Cardiac muscle cell (in vitro differentiated cells and primary cell): ENCODE results near the gene PSAT1. TPM values are rescaled to one million over a fixed set of nuclear protein-coding genes. Genes with fewer than 3 reads are reported as not detected.

Source experiments
- DNase-seq, 2 donors: peaks; one replicate each; pipeline versions ENCODE4 v3.0.0 to v3.0.0-alpha.2; 2010 to 2017; ENCODE audit warnings: low read depth in 1 of 2, low spot score in 1 of 2
- H3K27ac ChIP-seq: fragments of 200-600 bp; sonication (generic); 2 replicates; pipeline ENCODE4 v1.5.1; 2016
- H3K27me3 ChIP-seq: fragments of 200-600 bp; sonication (generic); 2 replicates; pipeline ENCODE4 v1.6.0; 2016; ENCODE audit warnings: control low read depth
- H3K36me3 ChIP-seq: fragments of 200-600 bp; sonication (generic); 2 replicates; pipeline ENCODE4 v1.5.1; 2016; ENCODE audit warnings: control low read depth
- H3K4me1 ChIP-seq: fragments of 200-600 bp; sonication (generic); 2 replicates; pipeline ENCODE4 v1.8.1; 2017; ENCODE audit warnings: low read depth, mild to moderate bottlenecking, mixed run types
- H3K4me3 ChIP-seq: fragments of 200-600 bp; sonication (generic); 2 replicates; pipeline ENCODE4 v1.5.1; 2016; ENCODE audit warnings: mild to moderate bottlenecking
- H3K9me3 ChIP-seq: fragments of 200-600 bp; sonication (generic); 2 replicates; pipeline ENCODE4 v1.5.1; 2017; ENCODE audit warnings: low read depth, mild to moderate bottlenecking, control low read depth
- polyA plus RNA-seq: library from polyadenylated mRNA; unstranded; fragments of >200 nt; fragmentation: Nextera tagmentation; extraction: Ambion mirVana; gene quantifications from 2 replicates; pipeline ENCODE4 v1.2.1, GENCODE V29; 2016
- total RNA-seq: library from RNA; depleted of rRNA; stranded (reverse); fragments of >200 nt; gene quantifications from 2 replicates; pipeline ENCODE4 v1.2.3, GENCODE V29; 2016
- TF ChIP-seq, protein P1 (sequence below): IDR thresholded peaks from 2 replicates; pipeline ENCODE4 v1.5.1; 2012; ENCODE audit warnings: low read depth, mild to moderate bottlenecking, low read length

The PSAT1 gene
- 29.1 and 38.9 TPM in 2 replicates for total RNA-seq
- polyA plus RNA-seq: 55.3 and 60.0 TPM in 2 replicates

DNA sequence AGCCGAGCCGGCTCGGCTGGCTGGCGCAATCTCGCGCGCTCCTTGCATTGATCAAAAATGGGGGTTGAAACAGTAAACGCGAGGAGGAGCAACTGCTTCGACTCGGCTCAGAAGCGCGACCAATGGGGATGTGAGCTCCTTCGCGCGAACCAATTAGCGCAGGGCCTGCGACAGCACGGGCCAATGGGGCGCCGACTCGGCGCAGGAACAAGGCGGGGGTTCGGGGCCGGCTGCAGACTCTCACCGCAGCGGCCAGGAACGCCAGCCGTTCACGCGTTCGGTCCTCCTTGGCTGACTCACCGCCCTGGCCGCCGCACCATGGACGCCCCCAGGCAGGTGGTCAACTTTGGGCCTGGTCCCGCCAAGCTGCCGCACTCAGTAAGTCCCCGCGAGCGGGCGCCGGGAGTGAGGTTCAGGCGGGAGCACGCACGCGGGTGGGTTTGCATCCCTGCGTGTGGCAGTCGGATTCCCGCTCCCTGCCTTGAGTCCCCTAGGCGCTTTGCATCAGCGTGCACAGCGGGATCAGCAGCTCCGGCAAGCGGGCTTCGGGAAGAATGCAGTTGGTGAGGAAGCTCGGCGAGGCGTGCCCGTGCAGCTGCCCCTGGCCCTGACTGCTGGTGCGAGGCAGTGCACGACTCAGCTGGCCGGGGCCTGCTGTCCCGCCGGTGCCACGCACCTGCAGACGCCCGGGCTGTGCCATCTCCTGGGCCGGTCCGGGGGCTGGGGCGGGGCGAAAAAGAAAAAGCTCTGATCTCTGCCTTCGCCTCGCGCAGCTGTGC lies at the start of gene PSAT1:
PSAT1 (plus strand) TSS at position 233 of the 779 bp plus-strand sequence; CDS start at position 319, 86 bp downstream.
- H3K27me3 ChIP-seq: no peaks in the 10 kb centered on the region
- peaks cover 5% of the 10 kb centered on the region for H3K4me1 ChIP-seq
- peak within 1 kb of the TSS; percentile 61 for H3K27ac ChIP-seq
- peaks cover 6% of the 10 kb centered on the region for H3K36me3 ChIP-seq
- peak within 1 kb of the TSS; percentile 72 for H3K4me3 ChIP-seq
- TF ChIP-seq, protein P1, sequence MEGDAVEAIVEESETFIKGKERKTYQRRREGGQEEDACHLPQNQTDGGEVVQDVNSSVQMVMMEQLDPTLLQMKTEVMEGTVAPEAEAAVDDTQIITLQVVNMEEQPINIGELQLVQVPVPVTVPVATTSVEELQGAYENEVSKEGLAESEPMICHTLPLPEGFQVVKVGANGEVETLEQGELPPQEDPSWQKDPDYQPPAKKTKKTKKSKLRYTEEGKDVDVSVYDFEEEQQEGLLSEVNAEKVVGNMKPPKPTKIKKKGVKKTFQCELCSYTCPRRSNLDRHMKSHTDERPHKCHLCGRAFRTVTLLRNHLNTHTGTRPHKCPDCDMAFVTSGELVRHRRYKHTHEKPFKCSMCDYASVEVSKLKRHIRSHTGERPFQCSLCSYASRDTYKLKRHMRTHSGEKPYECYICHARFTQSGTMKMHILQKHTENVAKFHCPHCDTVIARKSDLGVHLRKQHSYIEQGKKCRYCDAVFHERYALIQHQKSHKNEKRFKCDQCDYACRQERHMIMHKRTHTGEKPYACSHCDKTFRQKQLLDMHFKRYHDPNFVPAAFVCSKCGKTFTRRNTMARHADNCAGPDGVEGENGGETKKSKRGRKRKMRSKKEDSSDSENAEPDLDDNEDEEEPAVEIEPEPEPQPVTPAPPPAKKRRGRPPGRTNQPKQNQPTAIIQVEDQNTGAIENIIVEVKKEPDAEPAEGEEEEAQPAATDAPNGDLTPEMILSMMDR: no peak
- no peaks in the 10 kb centered on the region for H3K9me3 ChIP-seq
- DNase-seq: peak; percentile 96 to 98

DNA sequence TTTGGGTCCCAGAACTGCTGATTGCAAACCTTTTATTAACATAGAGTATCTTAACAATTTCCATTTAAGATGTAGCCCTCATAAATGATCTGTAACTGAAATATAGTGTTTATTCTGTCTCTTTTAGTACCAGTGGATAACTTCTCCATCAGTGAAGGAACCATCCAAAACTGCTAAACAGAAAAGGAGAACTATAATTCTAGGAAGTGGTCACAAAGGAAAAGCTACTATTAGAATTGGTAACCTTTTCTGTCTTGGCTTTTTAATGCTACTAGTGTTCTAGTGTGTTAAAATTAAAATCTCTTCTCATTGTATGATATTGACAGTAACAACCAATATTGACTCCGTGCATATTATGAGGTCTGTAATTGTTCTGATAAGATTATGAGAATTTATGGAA lies 48.3 kb upstream of the PSAT1 start:
- TF ChIP-seq, protein P1: no peak
- peaks cover 6% of the 10 kb centered on the region for H3K36me3 ChIP-seq
- no peak overlapping the region for H3K4me3 ChIP-seq
- H3K9me3 ChIP-seq: no peaks in the 10 kb centered on the region
- H3K27me3 ChIP-seq: no peaks in the 10 kb centered on the region
- no peaks in the 10 kb centered on the region for H3K4me1 ChIP-seq
- H3K27ac ChIP-seq: no peak overlapping the region
- no peak for DNase-seq

DNA sequence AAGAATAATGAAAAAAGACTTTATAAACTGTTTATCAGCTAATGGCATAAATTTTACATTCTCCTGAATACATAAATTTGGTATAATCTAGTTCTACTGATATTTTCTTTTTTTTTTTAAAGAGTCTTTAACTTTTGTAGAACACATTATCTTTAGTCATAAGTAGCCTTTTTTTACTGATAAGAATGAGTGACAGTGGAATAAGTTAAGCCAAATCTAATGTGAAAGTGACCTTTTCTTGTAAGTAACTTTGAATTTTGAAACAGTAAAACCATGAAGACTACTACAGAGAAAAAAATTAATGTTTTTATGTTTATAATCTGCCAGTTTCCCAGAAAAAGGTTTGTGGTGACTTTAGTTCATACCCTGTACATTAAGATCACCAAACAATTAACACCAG lies 47.4 kb upstream of the PSAT1 start:
- TF ChIP-seq, protein P1: no peak
- Histone ChIP-seq H3K4me3 (no peak overlapping the region), H3K27ac (no peak overlapping the region), H3K27me3 (no peaks in the 10 kb centered on the region), H3K4me1 (no peaks in the 10 kb centered on the region), H3K36me3 (peaks cover 6% of the 10 kb centered on the region), H3K9me3 (no peaks in the 10 kb centered on the region)
- no peak for DNase-seq

DNA sequence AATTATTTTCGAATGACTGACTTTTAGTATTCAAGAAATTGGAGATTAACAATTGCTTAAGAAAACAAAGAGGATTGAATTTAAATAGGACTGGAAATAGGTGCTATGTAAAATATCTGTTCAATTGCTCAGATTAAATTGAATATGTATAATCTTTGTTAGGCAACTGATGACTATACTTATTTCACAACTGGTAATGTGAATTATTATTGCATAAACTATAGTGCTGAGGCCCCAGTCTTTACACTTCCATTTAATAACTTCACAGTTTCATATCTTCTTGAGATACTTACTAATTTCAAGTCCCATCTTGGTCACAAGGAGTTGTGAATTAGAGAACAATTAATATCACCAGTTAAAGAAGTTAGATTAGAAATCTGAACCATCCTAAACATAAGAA lies 44.3 kb upstream of the PSAT1 start:
- no peak overlapping the region for H3K4me3 ChIP-seq

DNA sequence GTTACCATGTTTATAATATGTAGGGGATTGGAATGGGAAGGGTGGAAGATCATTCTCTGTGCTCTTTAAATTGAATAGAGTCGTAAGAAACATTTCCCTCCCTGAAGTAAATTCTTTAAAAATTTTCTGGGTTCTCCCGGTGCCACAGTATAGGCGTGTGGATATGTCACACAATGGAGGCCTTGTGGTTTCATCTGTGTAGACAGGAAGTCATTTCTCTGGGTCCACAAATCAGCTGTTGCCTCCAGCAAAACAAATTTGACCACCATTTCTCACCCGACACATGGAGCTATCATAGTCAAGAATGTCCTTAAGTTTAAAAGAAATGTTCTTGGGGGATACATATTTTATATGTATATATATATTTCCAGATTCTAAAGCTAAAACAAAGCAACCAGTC lies 43.6 kb upstream of the PSAT1 start:
- no peak for DNase-seq
- H3K9me3 ChIP-seq: no peaks in the 10 kb centered on the region
- peaks cover 6% of the 10 kb centered on the region for H3K36me3 ChIP-seq
- no peaks in the 10 kb centered on the region for H3K27me3 ChIP-seq
- H3K27ac ChIP-seq: no peak overlapping the region
- H3K4me3 ChIP-seq: no peak overlapping the region
- TF ChIP-seq, protein P1: no peak
- peaks cover 4% of the 10 kb centered on the region for H3K4me1 ChIP-seq

More for the DNA sequence above, 44.3 kb upstream of the PSAT1 start:
- TF ChIP-seq, protein P1: no peak
- H3K4me1 ChIP-seq: no peaks in the 10 kb centered on the region
- peaks cover 6% of the 10 kb centered on the region for H3K36me3 ChIP-seq
- no peaks in the 10 kb centered on the region for H3K9me3 ChIP-seq
- H3K27ac ChIP-seq: no peak overlapping the region
- H3K27me3 ChIP-seq: no peaks in the 10 kb centered on the region
- DNase-seq: no peak
